Measurements from ENCODE around the gene SLC35E1. TPM values are rescaled to one million over a fixed set of nuclear protein-coding genes. Genes with fewer than 3 reads are reported as not detected.

SLC35E1 gene
- total and polyA plus RNA-seq, 2 of the 4 experiments (the other 2 are of a cell fraction), result 22.6 to 38.0 TPM

DNA sequence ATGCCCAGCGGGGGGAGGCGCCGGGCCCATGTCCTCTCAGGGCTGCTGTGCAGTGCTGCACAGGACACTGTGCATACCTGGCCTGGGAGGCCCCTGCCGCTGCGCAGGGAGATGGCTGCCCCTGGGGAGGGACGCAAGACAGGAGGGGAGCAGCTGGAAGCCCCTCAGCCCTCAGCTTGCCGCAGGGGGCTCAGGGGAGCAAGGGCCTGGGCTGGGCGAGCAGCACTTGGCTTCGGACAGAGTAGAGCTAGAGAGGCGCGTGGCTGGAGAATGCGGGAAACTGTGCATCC, 40.9 kb downstream of the SLC35E1 start (continued):
- TF ChIP-seq RFX5 (IDR thresholded peaks at IDR 0.05; ENCODE audit: low read depth, low read length) (no peak), MXI1 (IDR thresholded peaks at IDR 0.05; ENCODE audit: borderline replicate concordance, low read depth, low read length) (no peak)

DNA sequence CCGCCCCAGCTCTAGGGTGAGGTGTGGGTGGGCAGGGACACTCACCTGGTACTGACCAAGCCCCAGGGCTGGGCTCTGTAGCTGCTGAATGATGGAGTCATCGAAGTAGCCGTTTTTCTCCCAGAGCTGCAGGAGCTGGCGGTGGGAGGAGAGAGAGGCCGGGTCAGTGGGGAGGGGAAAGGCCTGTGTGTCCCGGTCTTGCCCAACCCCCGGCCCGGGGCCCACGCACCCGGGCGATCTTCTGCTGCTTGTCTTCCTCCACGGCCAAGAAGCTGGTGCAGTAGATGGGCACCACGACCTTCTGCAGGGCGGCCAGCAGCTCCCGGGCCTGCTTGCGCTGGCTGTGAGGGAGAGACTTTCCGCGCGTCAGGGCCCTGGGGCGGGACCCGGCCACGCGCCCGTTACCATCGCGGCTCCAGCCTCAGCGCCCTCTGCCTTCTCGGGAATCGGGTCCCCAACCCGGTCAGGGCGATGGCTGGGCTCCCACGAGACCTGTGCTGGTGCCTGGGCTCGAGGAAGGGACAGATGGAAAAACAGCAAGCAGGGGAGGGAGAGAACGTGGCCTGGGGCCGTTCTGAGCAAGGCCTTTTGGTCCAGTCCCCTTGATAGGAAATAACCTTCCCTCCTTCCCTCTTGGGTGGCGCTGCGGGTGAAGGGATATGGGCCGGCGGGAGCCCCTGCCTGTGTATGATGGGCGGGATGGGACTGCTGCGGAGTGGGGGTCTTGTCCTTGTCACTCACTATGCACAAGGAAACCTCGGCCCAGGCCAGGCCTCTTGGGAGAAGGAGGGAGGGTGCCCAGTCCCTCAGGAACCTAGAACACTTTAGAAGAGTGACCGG, 41.5 kb downstream of the SLC35E1 start:
- H3K4me3 ChIP-seq (ENCODE audit: insufficient read depth, low read depth, low read length), result no peak overlapping the region
- H2BK20ac ChIP-seq (ENCODE audit: low read depth, low read length), result no peak overlapping the region
- in situ Hi-C loops (cut with MboI; ENCODE audit: low sequenced_read_pairs), result no loop called here
- 93% methylated on average over 21 of the region's 43 CpGs; no CpG with 5 or more reads in 1 of the 2 experiments for WGBS, 2 experiments (ENCODE audit: extremely low coverage in 2 of 2, insufficient read length in 1 of 2)
- ChIA-PET POLR2A (ENCODE audit: unreplicated experiment) (no interaction called here), CTCF (no interaction called here)
- no peak overlapping the region for H3K14ac ChIP-seq (replicated peaks; ENCODE audit: low read depth, low read length)
- no peak overlapping the region for H3K27ac ChIP-seq (ENCODE audit: insufficient read depth, low read length)
- DNase-seq (no peak), ATAC-seq (ENCODE audit: low read depth) (no peak)
- no peak overlapping the region for H3K4ac ChIP-seq (ENCODE audit: low read depth, low read length)
- H3K79me1 ChIP-seq (ENCODE audit: low read depth in 1 of 2, low read length in 2 of 2), result peaks cover 17 to 34% of the 10 kb centered on the region in 2 experiments
- no peak for TF ChIP-seq MXI1 (IDR thresholded peaks at IDR 0.05; ENCODE audit: borderline replicate concordance, low read depth, low read length)
- TF ChIP-seq, protein P1, sequence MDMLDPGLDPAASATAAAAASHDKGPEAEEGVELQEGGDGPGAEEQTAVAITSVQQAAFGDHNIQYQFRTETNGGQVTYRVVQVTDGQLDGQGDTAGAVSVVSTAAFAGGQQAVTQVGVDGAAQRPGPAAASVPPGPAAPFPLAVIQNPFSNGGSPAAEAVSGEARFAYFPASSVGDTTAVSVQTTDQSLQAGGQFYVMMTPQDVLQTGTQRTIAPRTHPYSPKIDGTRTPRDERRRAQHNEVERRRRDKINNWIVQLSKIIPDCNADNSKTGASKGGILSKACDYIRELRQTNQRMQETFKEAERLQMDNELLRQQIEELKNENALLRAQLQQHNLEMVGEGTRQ (IDR thresholded peaks at IDR 0.05; ENCODE audit: low read depth, low read length), result no peak
- no peak for TF ChIP-seq RFX5 (IDR thresholded peaks at IDR 0.05; ENCODE audit: low read depth, low read length)
- TF ChIP-seq, protein P2, sequence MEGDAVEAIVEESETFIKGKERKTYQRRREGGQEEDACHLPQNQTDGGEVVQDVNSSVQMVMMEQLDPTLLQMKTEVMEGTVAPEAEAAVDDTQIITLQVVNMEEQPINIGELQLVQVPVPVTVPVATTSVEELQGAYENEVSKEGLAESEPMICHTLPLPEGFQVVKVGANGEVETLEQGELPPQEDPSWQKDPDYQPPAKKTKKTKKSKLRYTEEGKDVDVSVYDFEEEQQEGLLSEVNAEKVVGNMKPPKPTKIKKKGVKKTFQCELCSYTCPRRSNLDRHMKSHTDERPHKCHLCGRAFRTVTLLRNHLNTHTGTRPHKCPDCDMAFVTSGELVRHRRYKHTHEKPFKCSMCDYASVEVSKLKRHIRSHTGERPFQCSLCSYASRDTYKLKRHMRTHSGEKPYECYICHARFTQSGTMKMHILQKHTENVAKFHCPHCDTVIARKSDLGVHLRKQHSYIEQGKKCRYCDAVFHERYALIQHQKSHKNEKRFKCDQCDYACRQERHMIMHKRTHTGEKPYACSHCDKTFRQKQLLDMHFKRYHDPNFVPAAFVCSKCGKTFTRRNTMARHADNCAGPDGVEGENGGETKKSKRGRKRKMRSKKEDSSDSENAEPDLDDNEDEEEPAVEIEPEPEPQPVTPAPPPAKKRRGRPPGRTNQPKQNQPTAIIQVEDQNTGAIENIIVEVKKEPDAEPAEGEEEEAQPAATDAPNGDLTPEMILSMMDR (conservative IDR thresholded peaks at IDR 0.05; ENCODE audit: low read depth, low read length), result no peak
- no peak for TF ChIP-seq BHLHE40 (IDR thresholded peaks at IDR 0.05; ENCODE audit: low read depth, low read length)
- no peak for TF ChIP-seq NFE2L2 (IDR thresholded peaks at IDR 0.05; ENCODE audit: low read depth, low read length)
- no peak for TF ChIP-seq MAFK (IDR thresholded peaks at IDR 0.05; ENCODE audit: low read depth, low read length)
- no peak for TF ChIP-seq RCOR1 (IDR thresholded peaks at IDR 0.05; ENCODE audit: insufficient replicate concordance, low read length)
- TF ChIP-seq POLR2A (IDR thresholded peaks at IDR 0.05; ENCODE audit: low read depth, low read length), result no peak
- TF ChIP-seq CHD1 (IDR thresholded peaks at IDR 0.05; ENCODE audit: low read depth, low read length), result no peak
- no peak for TF ChIP-seq CEBPB (IDR thresholded peaks at IDR 0.05; ENCODE audit: low read depth, low read length)
- no peak overlapping the region for H2AK5ac ChIP-seq (ENCODE audit: low read depth, low read length)
- H3K4me2 ChIP-seq (ENCODE audit: low read depth, low read length), result no peak overlapping the region
- H4K8ac ChIP-seq (ENCODE audit: low read depth in 2 of 2, low read length in 2 of 2), result no peak overlapping the region
- no peak overlapping the region for H2BK120ac ChIP-seq (ENCODE audit: low read depth, low read length)
- dilution Hi-C loops (cut with HindIII; ENCODE audit: low sequenced_read_pairs, unreplicated experiment), result no loop called here
- no peak overlapping the region for H3K18ac ChIP-seq (ENCODE audit: low read depth, low read length)
- no TSS peak for BruUV-seq (replicated peaks)
- no peak overlapping the region for H3K56ac ChIP-seq (ENCODE audit: extremely low read depth, insufficient read depth, low read length)
- peaks cover 88% of the 10 kb centered on the region for H3K36me3 ChIP-seq (ENCODE audit: control insufficient read depth, insufficient read depth, low read length)
- no peak overlapping the region for H3K9ac ChIP-seq (ENCODE audit: low read depth, low read length)
- no peak overlapping the region for H3K23ac ChIP-seq (ENCODE audit: low read depth, low read length)
- no peak overlapping the region for H2BK5ac ChIP-seq (ENCODE audit: low read depth, low read length, poor library complexity, severe bottlenecking)
- no peak overlapping the region for H4K91ac ChIP-seq (ENCODE audit: insufficient read depth, low read depth, low read length)
- H2AK9ac ChIP-seq (replicated peaks; ENCODE audit: low read depth, low read length, poor library complexity), result no peak overlapping the region
- no peaks in the 10 kb centered on the region for H3K4me1 ChIP-seq (ENCODE audit: control insufficient read depth, insufficient read depth, low read length)
- H3K27me3 ChIP-seq (ENCODE audit: control insufficient read depth, insufficient read depth, low read length), result no peaks in the 10 kb centered on the region
- no peaks in the 10 kb centered on the region for H3K9me1 ChIP-seq (ENCODE audit: insufficient read depth, low read length)
- H3K9me3 ChIP-seq (ENCODE audit: control insufficient read depth, insufficient read depth, low read length), result no peaks in the 10 kb centered on the region
- peaks cover 35% of the 10 kb centered on the region for H4K20me1 ChIP-seq (ENCODE audit: insufficient read depth, low read length)
- no peak overlapping the region for H4K5ac ChIP-seq (ENCODE audit: low read depth, low read length)
- intact Hi-C loops (cut with micrococcal nuclease), result no loop called here
- no peak overlapping the region for H2BK15ac ChIP-seq (ENCODE audit: low read depth, low read length)
- H2AFZ ChIP-seq (replicated peaks; ENCODE audit: low read length, poor library complexity), result no peak overlapping the region

Measured in IMR-90 (cell line).